ENCODE results near the gene CSRNP3.

Gene CSRNP3, protein sequence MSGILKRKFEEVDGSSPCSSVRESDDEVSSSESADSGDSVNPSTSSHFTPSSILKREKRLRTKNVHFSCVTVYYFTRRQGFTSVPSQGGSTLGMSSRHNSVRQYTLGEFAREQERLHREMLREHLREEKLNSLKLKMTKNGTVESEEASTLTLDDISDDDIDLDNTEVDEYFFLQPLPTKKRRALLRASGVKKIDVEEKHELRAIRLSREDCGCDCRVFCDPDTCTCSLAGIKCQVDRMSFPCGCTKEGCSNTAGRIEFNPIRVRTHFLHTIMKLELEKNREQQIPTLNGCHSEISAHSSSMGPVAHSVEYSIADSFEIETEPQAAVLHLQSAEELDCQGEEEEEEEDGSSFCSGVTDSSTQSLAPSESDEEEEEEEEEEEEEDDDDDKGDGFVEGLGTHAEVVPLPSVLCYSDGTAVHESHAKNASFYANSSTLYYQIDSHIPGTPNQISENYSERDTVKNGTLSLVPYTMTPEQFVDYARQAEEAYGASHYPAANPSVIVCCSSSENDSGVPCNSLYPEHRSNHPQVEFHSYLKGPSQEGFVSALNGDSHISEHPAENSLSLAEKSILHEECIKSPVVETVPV

DNA sequence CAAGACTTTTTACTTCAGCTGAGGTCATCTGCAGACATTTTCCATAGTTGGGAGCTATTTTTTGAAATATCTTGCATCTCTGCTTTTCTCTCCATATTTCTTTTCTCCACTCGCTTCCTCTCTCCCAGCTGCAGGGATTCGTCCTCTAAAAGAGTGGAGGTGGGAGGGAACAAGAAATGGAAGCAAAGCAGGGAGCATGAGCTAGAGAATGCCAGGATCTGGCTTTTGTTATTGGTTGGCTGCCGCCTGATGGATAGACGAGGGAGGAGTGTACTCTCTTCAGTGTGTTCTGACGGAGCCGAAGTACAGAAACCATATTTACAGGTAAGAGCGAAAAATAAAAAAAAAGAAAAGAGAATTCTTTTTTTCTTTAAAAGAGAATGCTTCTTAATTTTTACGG lies at the start of gene CSRNP3:
TSS of gene CSRNP3 (plus strand) at position 282 of the 400 bp plus-strand sequence. CDS start 125,368 bp downstream, outside the sequence.
- DNase-seq (ENCODE audit: low read depth) = no peak
- TF ChIP-seq, protein P1, sequence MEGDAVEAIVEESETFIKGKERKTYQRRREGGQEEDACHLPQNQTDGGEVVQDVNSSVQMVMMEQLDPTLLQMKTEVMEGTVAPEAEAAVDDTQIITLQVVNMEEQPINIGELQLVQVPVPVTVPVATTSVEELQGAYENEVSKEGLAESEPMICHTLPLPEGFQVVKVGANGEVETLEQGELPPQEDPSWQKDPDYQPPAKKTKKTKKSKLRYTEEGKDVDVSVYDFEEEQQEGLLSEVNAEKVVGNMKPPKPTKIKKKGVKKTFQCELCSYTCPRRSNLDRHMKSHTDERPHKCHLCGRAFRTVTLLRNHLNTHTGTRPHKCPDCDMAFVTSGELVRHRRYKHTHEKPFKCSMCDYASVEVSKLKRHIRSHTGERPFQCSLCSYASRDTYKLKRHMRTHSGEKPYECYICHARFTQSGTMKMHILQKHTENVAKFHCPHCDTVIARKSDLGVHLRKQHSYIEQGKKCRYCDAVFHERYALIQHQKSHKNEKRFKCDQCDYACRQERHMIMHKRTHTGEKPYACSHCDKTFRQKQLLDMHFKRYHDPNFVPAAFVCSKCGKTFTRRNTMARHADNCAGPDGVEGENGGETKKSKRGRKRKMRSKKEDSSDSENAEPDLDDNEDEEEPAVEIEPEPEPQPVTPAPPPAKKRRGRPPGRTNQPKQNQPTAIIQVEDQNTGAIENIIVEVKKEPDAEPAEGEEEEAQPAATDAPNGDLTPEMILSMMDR (IDR thresholded peaks at IDR 0.05; ENCODE audit: low read depth, low read length, missing control alignments) = no peak
- H3K4me3 ChIP-seq (ENCODE audit: low read depth, low read length) = no peak within 1 kb of the TSS

DNA sequence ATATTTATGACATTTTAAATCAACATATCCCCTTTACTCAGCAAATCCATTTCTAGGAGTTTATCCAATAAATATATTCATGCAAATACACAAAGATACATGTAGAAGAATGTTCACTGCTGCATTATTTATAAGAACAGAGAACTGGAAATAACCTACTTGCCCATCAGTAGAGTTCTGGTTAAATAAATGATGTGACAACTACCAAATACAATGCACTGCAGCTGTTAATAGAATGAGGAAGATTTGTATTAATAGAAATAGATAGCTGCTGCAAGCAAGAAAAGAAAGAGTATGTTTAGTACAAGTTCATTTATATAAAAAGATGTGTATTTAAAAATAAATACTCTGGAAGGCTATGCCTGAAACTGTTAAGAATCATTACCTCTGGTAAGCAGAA lies 49.3 kb upstream of the CSRNP3 start:
- H3K4me3 ChIP-seq (ENCODE audit: low read depth, low read length) = no peak overlapping the region
- TF ChIP-seq, protein P1 (IDR thresholded peaks at IDR 0.05; ENCODE audit: low read depth, low read length, missing control alignments) = no peak
- no peak for DNase-seq (ENCODE audit: low read depth)

DNA sequence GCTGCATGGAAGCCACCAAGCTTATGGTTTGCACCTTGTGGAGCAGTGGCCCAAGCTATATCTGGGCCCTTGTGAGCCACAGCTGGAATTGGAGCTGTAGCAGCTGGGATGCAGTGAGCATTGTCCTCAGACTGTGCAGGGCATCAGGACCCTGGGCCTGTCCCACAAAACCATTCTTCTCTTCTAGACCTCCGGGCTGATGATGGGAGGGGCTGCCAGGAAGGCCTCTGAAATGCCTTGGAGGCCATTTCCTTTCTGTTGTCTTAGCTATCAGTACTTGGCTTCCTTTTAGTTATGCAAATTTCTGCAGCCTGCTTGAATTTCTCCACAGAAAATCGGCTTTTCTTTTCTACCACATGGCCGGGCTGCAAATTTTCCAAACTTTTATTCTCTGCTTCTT lies 46.4 kb upstream of the CSRNP3 start:
- H3K4me3 ChIP-seq (ENCODE audit: low read depth, low read length) = no peak overlapping the region
- TF ChIP-seq, protein P1 (IDR thresholded peaks at IDR 0.05; ENCODE audit: low read depth, low read length, missing control alignments) = no peak
- no peak for DNase-seq (ENCODE audit: low read depth)

DNA sequence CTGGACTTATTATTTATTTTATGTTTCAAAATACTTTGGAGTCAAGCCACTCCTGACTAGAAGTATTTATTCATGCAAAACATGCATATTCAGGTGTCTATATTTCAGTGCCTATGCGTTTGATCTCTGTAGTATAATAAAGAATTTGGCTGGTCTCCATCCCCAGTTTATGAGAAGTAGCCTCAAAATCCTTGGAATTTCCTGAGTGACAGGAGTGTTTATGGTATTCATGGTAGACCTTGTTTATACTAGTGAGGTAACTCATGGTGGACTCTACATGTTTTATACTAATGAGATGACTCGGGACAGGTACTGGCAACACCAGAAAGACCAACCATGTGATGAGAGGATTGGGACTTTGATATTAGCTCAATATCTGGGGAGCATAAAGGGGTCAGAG lies 43.9 kb upstream of the CSRNP3 start:
- TF ChIP-seq, protein P1 (IDR thresholded peaks at IDR 0.05; ENCODE audit: low read depth, low read length, missing control alignments) = no peak
- no peak for DNase-seq (ENCODE audit: low read depth)

DNA sequence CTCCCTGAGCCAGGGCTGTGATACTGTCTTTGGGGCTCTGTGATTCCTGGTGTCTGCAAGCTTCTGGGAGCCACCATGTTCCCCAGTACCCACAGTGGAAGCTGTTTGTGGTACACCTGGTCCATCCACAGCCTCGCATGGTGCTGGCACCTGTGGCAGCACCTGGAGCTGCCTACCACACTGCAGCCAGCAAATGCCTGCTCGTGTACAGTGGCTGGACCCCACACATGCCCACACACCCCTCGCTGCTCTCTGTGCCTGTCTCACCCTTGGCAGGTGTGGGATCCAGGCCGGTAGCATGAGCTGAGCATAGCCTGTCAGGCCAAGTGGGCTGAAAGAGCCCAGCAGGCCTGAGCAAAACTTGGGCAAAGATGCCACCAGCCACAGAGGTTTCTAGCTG lies 41.8 kb upstream of the CSRNP3 start:
- DNase-seq (ENCODE audit: low read depth) = no peak
- TF ChIP-seq, protein P1 (IDR thresholded peaks at IDR 0.05; ENCODE audit: low read depth, low read length, missing control alignments) = no peak
- H3K4me3 ChIP-seq (ENCODE audit: low read depth, low read length) = no peak overlapping the region

More for the DNA sequence above, 43.9 kb upstream of the CSRNP3 start:
- no peak overlapping the region for H3K4me3 ChIP-seq (ENCODE audit: low read depth, low read length)

DNA sequence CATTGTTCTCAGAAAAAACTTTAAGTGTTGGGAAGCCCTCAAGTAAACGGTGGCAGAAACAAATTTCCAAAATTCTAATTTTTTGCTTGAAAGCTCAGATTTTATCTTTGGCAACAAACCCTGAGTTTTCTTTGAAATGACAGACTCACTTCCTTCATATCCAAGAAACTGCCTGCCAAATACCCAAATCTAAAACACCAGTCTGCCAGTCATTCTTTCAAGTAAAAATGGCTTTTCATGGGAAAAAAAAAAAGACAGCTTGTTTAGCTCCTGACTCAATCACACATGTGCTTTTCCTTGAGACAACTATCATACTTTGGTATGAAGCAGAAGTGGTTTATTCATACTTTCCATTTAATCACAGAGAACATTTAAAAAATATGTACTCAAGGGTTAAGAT lies 40.6 kb upstream of the CSRNP3 start:
- H3K4me3 ChIP-seq (ENCODE audit: low read depth, low read length) = no peak overlapping the region
- TF ChIP-seq, protein P1 (IDR thresholded peaks at IDR 0.05; ENCODE audit: low read depth, low read length, missing control alignments) = no peak
- DNase-seq (ENCODE audit: low read depth) = no peak

Data from GM12864 (cell line).